NCI-H2171 treated with DMSO at 0.1 percent for 48 hours (cell line): Measurements from ENCODE around the gene PLA2G4D.

Experiments
- DNase-seq: peaks from one replicate; lab custom pipeline; 2025; lab: John Stamatoyannopoulos, UW

PLA2G4D gene

DNA sequence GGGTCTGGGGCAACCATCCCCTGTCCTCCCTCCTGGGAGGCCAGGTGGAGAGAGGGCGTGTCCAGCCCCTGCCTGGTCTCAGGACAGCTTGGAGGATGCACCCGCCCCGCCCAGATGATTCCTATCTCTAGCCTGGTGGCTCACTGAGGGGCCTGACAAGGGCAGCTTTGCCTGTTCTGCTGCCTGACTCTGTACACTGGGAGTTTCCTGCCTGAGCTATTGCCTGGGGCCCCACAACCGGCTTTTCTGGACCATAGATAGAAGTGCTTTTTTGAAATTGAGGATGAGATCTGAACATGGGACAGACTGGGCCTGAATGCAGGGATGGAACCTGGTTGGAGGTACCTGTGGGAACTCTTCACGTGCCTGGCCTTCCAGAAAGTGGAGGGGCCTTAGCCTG lies 72.8 kb downstream of the PLA2G4D start:
- no peak for DNase-seq

DNA sequence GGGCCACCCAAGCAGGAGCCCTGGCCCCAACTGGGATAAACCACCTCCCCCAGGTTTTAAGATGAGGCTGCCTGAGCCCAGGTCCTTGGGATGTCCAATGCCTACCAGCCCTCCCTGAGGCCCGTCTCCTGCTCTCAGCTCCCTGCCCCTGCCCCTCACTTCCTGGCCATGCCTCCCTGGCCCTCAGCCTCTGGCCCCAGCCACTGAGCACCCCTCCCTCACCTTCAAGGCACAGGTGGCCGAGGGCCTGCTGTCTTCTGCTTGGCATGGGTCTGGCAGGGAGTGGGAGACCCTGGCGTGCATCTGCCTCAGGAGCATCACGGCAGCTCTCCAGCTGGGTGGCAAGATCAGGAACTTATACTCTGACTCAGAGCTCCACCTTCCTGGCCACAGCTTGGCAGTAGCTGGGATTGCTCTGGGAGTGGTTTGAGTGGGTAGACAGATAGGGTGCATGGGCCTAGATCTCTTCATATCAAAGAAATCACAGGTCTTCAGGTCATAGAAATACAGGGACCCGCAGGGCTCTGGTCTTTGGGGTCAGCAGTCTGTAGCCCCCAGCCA lies 73.6 kb downstream of the PLA2G4D start, which contains the start of gene PLA2G4E:
Gene PLA2G4E, minus strand, starts transcription at position 330 of the 561 bp plus-strand sequence. Its CDS starts 12 bp downstream, at position 318.
- no peak for DNase-seq

DNA sequence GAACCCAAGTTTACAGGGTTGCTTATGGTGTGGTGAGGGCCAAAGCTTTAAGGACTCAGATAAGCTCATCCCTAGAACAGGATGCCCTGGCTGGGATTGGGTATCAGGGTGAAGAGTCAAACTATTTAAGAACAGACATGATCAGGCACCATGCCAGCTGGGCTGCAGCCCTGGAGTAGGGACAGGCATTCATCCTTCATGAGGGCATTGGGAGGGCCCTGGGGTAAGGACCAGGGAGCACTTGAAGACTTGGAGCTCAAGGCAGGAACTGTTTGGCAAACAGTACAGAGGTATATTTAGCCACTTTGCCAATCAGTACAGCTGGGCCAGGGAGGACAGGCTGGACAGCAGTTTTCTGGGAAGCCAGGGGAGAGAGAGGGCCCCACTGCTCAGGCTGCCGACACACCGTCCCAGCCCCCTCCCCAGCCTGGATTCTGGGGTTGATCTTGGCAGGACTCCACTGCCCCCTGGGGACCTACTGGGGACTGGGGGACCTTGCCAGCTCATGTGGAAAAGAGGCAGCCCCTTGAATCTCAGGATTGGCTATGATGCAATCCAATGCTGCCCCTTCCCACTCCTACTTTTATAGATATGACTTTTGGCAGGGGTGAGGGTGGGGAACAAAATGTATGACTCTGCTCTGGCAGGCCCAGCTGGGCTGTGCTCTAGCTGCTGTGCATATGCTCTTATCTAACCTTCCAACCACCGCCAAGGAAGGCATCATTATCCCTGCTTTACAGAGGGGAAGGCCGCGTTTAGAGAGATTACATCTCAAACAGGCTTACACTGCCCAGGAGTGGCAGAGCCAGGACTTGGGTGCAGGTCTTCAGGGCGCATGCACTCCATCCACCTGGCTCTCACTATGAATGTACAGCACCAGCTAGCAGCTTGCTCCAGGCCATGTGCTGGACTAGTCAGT lies 75.8 kb downstream of the PLA2G4D start:
- no peak for DNase-seq
